Thymus (tissue), 11 donors: ENCODE data around the gene CEACAM18. TPM values are rescaled to one million over a fixed set of nuclear protein-coding genes. Genes with fewer than 3 reads are reported as not detected.
"Not testable (repeated sequence)": the region's sequence is repeated elsewhere in the genome, so short reads cannot be mapped to it uniquely, and the experiment has no call there.

Experiments
- DNase-seq, 9 donors: peaks; one replicate each; pipeline ENCODE4 v3.0.0-alpha.2; 2013; ENCODE audit warnings: low spot score in 9 of 9, low read depth in 6 of 9, missing footprints in 1 of 9
- H3K27ac ChIP-seq, 2 donors: one replicate each; pipeline ENCODE4 v1.5.1; 2013; ENCODE audit warnings: control low read depth in 1 of 2, low read depth in 1 of 2, low read length in 1 of 2, mild to moderate bottlenecking in 1 of 2, moderate library complexity in 1 of 2
- H3K27me3 ChIP-seq, 2 donors: one replicate each; pipeline ENCODE4 v1.5.1; 2013; ENCODE audit warnings: low read length in 1 of 2; ENCODE audit not compliant: control insufficient read depth in 2 of 2, insufficient read depth in 1 of 2
- H3K36me3 ChIP-seq, 2 donors: one replicate each; pipeline ENCODE4 v1.5.1; 2013; ENCODE audit warnings: low read length in 1 of 2, mild to moderate bottlenecking in 1 of 2, moderate library complexity in 1 of 2; ENCODE audit not compliant: control insufficient read depth in 2 of 2, insufficient read depth in 2 of 2
- H3K4me1 ChIP-seq, 2 donors: one replicate each; pipeline ENCODE4 v1.5.1; 2013; ENCODE audit warnings: low read length in 2 of 2; ENCODE audit not compliant: control insufficient read depth in 2 of 2, insufficient read depth in 2 of 2
- H3K4me3 ChIP-seq, 2 donors: one replicate each; pipeline ENCODE4 v1.5.1; 2013; ENCODE audit warnings: low read length in 2 of 2, control low read depth in 1 of 2, mild to moderate bottlenecking in 1 of 2
- H3K9me3 ChIP-seq, 2 donors: one replicate each; pipeline ENCODE4 v1.5.1; 2013; ENCODE audit warnings: low read length in 1 of 2, mild to moderate bottlenecking in 1 of 2; ENCODE audit not compliant: control insufficient read depth in 2 of 2, insufficient read depth in 1 of 2
- WGBS: extraction: QIAGEN DNeasy Blood & Tissue Kit; methylation state at CpG from one replicate; pipeline ENCODE4 v1.1.7; 2013; 5-methylcytosine and 5-hydroxymethylcytosine counted together
- polyA plus RNA-seq: library from polyadenylated mRNA; stranded (reverse); fragments of 200-250 nt; gene quantifications from one replicate; pipeline ENCODE4 v1.2.3, GENCODE V29; 2013
- total RNA-seq: library from RNA; stranded (reverse); fragments of 120-200 nt; gene quantifications from one replicate; pipeline ENCODE4 v1.2.4, GENCODE V29; 2013
- donor health status: healthy.

CEACAM18 gene
- total and polyA plus RNA-seq, 2 donors, result not detected

- H3K27me3 ChIP-seq, result peaks cover 2 to 16% of the 10 kb centered on the region in 2 donors
- H3K27ac ChIP-seq, result no peak overlapping the region
- no peaks in the 10 kb centered on the region for H3K4me1 ChIP-seq
- WGBS, result 90% methylated on average over 14 of the region's 14 CpGs
- no peaks in the 10 kb centered on the region for H3K9me3 ChIP-seq
- DNase-seq, result no peak
- H3K4me3 ChIP-seq, result no peak overlapping the region
- no peaks in the 10 kb centered on the region for H3K36me3 ChIP-seq
Measured at GRCh38 chr19:51458899-51459505, 19.3 kb upstream of the CEACAM18 start.

- H3K27me3 ChIP-seq, result peaks cover 2 to 21% of the 10 kb centered on the region in 2 donors
- WGBS, result 75% methylated on average over 13 of the region's 13 CpGs
Measured at GRCh38 chr19:51460164-51460992, 18.0 kb upstream of the CEACAM18 start.

GRCh38 chr19:51461723-51462161 lies 16.6 kb upstream of the CEACAM18 start:
- H3K27ac ChIP-seq, result no peak overlapping the region
- H3K9me3 ChIP-seq, result no peaks in the 10 kb centered on the region
- H3K4me1 ChIP-seq, result no peaks in the 10 kb centered on the region
- 70% methylated on average over 8 of the region's 8 CpGs for WGBS
- H3K4me3 ChIP-seq, result no peak overlapping the region
- H3K36me3 ChIP-seq, result no peaks in the 10 kb centered on the region
- DNase-seq, result no peak
- H3K27me3 ChIP-seq, result peaks cover 2 to 21% of the 10 kb centered on the region in 2 donors

More at GRCh38 chr19:51460164-51460992, 18.0 kb upstream of the CEACAM18 start:
- Histone ChIP-seq H3K4me1 (no peaks in the 10 kb centered on the region), H3K27ac (no peak overlapping the region), H3K36me3 (no peaks in the 10 kb centered on the region), H3K4me3 (no peak overlapping the region), H3K9me3 (no peaks in the 10 kb centered on the region)
- DNase-seq, result peak in 2 of 9 donors; percentile 21 to 38

- 93% methylated on average over 7 of the region's 7 CpGs for WGBS
- Histone ChIP-seq H3K4me1 (no peaks in the 10 kb centered on the region), H3K9me3 (no peaks in the 10 kb centered on the region), H3K27me3 (peaks cover 2 to 21% of the 10 kb centered on the region in 2 donors), H3K27ac (no peak overlapping the region), H3K4me3 (no peak overlapping the region), H3K36me3 (no peaks in the 10 kb centered on the region)
- no peak for DNase-seq
Measured at GRCh38 chr19:51462276-51462675, 16.1 kb upstream of the CEACAM18 start.

GRCh38 chr19:51462681-51463080 lies 15.7 kb upstream of the CEACAM18 start:
- DNase-seq, result no peak
- H3K4me1 ChIP-seq, result no peaks in the 10 kb centered on the region

GRCh38 chr19:51463976-51464581 lies 14.3 kb upstream of the CEACAM18 start:
- H3K4me1 ChIP-seq, H3K27ac ChIP-seq, H3K4me3 ChIP-seq, DNase-seq, H3K36me3 ChIP-seq, H3K9me3 ChIP-seq: not testable (repeated sequence)
- peaks cover 2 to 21% of the 10 kb centered on the region in 2 donors for H3K27me3 ChIP-seq
- WGBS, result 29% methylated on average over 14 of the region's 33 CpGs

More at GRCh38 chr19:51462681-51463080, 15.7 kb upstream of the CEACAM18 start:
- no peak overlapping the region for H3K27ac ChIP-seq
- H3K36me3 ChIP-seq, result no peaks in the 10 kb centered on the region
- 91% methylated on average over 10 of the region's 10 CpGs for WGBS
- no peak overlapping the region for H3K4me3 ChIP-seq
- no peaks in the 10 kb centered on the region for H3K9me3 ChIP-seq
- peaks cover 2 to 21% of the 10 kb centered on the region in 2 donors for H3K27me3 ChIP-seq

- 65% methylated on average over 3 of the region's 3 CpGs for WGBS
Measured at GRCh38 chr19:51466723-51467122, 11.6 kb upstream of the CEACAM18 start.

GRCh38 chr19:51467864-51468544 lies 10.3 kb upstream of the CEACAM18 start:
- DNase-seq, result no peak
- Histone ChIP-seq H3K4me1 (peaks cover 0 to 4% of the 10 kb centered on the region in 2 donors), H3K4me3 (no peak overlapping the region), H3K27ac (no peak overlapping the region), H3K27me3 (peaks cover under 1 to 11% of the 10 kb centered on the region in 2 donors), H3K9me3 (no peaks in the 10 kb centered on the region), H3K36me3 (no peaks in the 10 kb centered on the region)
- WGBS, result 58% methylated on average over 4 of the region's 4 CpGs

More at GRCh38 chr19:51466723-51467122, 11.6 kb upstream of the CEACAM18 start:
- Histone ChIP-seq H3K36me3 (no peaks in the 10 kb centered on the region), H3K4me1 (peaks cover 0 to 4% of the 10 kb centered on the region in 2 donors), H3K4me3 (no peak overlapping the region), H3K27ac (no peak overlapping the region), H3K9me3 (no peaks in the 10 kb centered on the region), H3K27me3 (peaks cover 2 to 19% of the 10 kb centered on the region in 2 donors)
- DNase-seq, result no peak
